ENCODE results near the gene WDR48.

DNA sequence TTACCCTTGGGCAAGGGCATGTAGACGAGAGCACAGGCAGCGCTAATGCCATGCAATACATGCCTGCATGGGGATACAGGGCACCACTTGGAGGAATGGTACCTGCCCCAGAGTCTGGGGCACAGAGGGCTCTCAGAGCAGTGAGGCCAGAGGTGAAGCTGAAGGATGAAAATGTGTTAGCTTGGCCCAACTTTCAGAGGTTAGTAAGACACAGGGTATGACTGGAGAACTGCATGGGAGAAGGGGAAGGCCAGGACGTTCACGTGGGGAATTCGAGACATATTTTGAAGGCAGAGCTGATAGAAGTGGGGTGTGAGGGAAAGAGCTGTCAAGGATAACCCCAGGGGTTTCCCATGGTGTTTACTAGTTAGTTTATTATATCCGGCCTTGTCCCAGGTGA, 82.0 kb downstream of the WDR48 start:
- TF ChIP-seq, protein P1, sequence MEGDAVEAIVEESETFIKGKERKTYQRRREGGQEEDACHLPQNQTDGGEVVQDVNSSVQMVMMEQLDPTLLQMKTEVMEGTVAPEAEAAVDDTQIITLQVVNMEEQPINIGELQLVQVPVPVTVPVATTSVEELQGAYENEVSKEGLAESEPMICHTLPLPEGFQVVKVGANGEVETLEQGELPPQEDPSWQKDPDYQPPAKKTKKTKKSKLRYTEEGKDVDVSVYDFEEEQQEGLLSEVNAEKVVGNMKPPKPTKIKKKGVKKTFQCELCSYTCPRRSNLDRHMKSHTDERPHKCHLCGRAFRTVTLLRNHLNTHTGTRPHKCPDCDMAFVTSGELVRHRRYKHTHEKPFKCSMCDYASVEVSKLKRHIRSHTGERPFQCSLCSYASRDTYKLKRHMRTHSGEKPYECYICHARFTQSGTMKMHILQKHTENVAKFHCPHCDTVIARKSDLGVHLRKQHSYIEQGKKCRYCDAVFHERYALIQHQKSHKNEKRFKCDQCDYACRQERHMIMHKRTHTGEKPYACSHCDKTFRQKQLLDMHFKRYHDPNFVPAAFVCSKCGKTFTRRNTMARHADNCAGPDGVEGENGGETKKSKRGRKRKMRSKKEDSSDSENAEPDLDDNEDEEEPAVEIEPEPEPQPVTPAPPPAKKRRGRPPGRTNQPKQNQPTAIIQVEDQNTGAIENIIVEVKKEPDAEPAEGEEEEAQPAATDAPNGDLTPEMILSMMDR (IDR thresholded peaks at IDR 0.05): no peak
- no peak for TF ChIP-seq POLR2A (IDR thresholded peaks at IDR 0.05)

Measured in uterus (tissue), 2 donors.